GM18511 (cell line): ENCODE measurements around the gene SHISA8.

ENCODE experiments used
- ATAC-seq: cut with Tn5 transposase; IDR thresholded peaks from one replicate; pipeline ENCODE4 v1.9.1; 2021; ENCODE audit warnings: mild to moderate bottlenecking, moderate library complexity; ENCODE audit not compliant: unreplicated experiment

The SHISA8 gene

DNA sequence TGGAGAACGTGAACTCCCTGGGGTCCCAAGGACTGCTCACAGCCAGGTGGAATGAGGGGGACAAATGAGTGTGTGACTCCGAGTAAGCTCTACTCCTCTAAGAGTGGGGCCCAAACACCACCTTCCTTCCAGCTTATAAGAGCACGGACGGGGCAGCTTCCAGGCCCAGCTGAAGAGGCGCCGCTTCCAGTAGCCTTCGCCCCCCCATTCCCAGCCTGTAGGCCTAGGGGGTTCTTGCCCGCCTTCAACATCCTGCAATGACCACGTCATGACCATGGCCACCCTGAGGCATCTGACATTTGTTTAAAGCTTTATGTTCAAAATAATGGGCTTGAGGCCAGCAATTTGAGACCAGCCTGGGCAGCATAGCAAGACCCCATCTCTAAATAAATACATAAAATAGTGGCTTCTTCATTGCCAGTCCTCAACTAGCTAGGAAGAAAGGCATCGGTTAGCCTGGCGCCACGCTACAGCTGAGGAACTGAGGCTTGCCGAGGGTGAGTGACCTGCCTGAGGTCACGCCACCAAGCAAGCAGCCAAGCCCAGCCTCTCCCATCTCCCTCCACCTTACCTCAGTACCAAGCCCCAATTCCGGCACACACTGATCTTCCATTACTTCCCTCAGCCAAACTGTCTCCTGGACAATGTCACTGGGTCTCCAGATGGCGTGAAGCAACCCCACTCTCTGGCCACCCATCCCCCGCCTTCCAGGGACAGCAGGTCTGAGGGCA is 19.6 kb upstream of the SHISA8 start:
- no peak for ATAC-seq

GRCh38 chr22:41933411-41934177 is 18.7 kb upstream of the SHISA8 start:
- no peak for ATAC-seq

DNA sequence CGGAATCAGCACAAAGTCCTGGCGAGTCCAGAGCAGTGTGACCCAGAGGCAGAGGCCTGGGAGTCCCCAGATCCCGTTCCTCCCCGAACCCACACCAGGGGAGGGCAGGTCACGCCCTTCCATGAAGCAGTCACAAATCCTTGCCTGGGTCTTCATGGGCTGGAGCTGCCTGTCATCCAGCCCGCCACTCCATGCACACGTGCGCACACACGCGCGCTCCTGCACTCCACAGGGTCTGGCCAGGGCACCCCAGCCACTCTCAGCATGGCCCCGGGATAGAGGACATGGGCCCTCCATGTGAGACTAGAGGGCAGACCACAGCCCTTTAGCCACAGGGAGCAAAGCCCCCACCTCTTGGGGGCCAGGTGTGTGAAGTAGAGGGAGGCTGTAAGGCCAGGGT is 17.5 kb upstream of the SHISA8 start:
- ATAC-seq, result no peak

DNA sequence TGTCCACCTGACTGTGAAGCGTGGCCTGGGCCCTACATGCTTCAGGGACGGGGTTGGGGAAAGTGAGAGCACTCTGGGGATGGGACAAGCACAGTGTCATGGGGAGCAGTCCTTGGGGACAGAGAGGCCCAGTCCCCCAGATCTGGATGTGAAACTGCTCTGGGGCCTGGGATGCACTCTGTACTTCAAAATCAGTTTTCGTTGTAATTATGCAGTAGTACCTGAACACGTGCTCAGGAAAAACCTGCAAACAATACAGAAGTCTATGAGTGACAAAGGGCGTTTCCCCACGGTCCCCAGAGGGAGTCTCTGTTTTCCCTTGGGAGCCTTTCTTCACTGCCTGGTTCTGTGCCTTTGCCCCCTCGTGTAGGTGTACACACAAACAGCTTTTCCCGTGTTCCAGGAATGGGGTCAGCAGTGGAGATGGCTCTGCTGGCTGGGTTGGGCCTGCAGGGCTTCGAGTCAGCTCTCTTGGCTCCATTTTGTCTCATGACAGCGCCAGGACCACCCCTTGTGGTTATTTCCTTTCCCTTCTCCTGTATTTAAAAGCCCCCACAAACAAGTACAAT is 16.9 kb upstream of the SHISA8 start:
- ATAC-seq, result no peak

GRCh38 chr22:41929418-41929810 is 14.5 kb upstream of the SHISA8 start:
- ATAC-seq, result no peak

- ATAC-seq, result no peak
These were observed 13.9 kb upstream of the SHISA8 start for GRCh38 chr22:41928593-41929417.

DNA sequence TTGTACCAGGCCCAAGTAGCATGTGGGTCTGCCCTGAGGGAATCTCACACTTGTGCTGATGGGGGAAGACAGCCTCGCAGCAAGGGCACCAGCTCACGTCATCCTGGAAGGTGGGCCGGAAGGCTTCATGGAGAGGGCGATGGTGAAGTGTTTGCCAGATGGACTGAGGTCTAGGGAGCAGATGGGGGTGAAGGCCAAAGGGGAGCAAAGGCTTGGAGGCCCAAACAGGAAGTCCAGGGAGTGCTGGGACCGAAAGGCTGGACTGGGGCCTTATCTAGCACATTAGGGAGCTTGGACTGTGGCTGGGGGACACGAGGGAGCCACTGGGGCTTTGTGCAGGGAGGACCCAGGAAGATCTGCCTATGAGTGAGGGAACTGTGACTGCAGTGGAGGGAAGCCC is 12.9 kb upstream of the SHISA8 start:
- ATAC-seq, result no peak

DNA sequence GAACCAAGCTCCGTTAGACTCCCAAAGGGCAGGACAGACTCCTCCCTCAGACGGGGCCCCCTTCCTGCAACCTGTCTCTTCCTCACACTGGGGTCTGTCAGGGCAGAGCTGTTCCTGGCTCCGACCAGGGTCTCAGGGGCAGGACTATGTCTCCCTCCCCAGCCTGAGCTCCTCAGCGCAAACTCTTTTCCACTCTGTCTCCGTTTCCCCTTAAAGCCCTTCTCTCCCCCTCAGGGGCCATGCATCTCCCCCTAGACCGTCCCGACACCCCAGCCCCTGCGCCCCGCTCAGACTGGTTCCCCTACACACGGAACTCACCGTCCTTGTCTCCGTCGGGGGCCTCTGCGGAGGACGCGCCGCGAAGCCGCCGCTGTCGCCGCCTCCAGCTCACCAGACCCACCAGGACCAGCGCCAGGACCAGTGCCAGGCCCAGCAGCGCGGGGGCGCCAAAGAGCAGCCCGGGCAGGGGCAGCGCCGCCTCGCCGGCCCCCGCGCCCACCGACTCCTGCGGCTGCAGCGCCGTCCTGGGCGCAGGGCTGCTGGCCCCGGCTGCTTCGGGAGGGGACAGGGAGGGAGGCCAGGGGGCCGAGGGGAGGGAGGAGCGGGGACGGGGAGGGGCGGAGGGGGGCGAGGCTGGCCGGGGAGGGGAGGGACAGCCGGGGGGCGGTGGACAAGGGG is 11.0 kb upstream of the SHISA8 start:
- peak; percentile 45 for ATAC-seq

- ATAC-seq, result no peak
These were observed 8.9 kb upstream of the SHISA8 start for GRCh38 chr22:41923595-41924276.

DNA sequence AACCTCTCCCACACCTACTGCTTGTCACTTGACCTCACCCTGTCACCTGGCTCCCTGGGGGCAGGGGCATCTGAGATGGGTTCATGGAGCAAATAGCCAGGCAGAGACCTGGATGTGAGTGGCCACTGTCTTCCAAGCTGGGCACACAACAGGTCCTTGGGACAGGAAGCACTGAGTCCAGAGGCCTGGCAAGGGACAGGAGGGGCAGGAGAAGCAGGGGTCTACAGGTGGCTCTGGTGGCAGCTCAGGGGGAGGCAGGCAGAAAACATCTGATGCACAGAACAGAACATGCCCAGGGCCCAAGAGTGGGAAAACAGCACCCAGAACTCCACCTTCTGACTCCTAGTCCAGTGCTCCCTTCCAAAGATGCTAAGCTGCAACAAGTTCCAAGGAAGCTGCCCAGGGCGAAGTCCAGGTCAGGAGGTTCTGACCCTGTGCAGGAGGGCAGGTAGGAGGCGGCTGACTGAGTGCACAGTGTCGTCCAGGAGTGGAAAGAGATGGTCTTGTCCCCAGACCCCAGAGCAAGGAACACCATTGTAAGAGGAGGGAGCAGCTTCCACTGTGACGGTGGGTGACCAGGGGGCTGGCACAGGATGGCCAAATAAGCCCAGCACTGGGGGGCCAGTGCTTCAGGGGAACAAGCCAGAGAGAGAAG is 8.2 kb upstream of the SHISA8 start:
- ATAC-seq, result no peak

DNA sequence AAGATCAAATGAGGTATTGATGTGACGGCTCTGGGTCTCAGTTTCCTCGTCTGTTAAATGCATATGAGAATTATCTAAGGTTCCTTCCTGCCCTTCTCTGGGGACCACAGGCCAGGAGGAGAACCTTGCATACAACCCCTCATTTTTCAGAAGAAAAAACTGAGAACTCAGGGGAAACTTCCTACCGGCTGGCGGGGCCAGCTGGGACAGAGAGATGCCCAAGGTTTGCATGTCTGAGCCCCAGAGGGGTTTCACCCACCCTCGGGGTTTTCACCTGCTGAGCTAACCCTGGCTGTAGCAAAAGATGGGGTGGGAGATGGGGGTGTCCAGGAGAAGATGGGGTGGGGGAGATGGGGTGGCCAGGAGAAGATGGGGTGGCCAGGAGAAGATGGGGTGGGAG is 7.5 kb upstream of the SHISA8 start:
- ATAC-seq, result no peak

- ATAC-seq, result peak; percentile 32
These were observed 5.5 kb upstream of the SHISA8 start for GRCh38 chr22:41920271-41920976.

- ATAC-seq, result peak; percentile 58
These were observed 4.7 kb upstream of the SHISA8 start for GRCh38 chr22:41919357-41920224.

DNA sequence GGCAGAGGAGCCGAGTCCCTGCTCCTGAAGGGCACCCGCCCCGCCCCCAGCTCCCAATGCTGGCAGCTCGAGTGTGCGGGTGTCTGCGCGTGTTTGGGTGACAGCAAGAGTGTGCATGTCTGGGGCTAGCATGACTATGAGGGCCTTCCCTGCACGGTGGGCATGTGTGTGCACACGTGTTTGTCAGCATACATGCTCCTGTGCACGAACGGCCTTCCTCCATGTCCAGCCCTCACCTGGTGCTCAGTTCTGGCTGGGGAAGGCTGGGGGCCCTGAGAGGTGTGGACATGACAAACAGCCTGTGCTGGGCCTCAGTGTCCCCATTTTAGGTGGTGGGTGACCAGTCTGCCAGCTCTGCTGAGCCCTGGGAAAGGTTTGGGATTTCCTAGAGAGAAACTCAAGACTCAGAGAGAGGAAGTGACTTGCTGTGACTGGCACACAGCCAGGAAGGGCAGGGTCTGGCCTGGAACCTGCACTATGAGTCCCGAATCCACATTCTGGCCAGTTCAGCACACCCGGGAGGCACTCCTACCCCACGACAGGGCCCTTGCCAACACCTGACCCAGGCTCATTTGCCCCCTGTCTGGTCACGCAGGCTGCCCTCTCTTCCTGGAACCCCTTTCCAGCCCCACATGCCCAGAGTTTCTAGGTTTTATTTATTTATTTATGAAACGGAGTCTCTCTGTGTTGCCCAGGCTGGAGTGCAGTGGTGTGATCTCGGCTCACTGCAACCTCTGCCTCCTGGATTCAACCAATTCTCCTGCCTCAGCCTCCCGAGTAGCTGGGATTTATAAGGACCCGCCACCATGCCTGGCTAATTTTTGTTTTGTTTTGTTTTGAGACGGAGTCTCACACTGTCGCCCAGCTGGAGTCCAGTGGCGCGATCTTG is 3.3 kb upstream of the SHISA8 start:
- ATAC-seq, result no peak

GRCh38 chr22:41917375-41917902 is 2.6 kb upstream of the SHISA8 start:
- ATAC-seq, result no peak

- ATAC-seq, result no peak
These were observed 2.0 kb upstream of the SHISA8 start for GRCh38 chr22:41916745-41917358.
